ENCODE measurements around the gene DLEU7.

- TF ChIP-seq SP1 (IDR thresholded peaks at IDR 0.05; ENCODE audit: low read depth, low read length): no peak
- no peak for TF ChIP-seq POLR2AphosphoS5 (IDR thresholded peaks at IDR 0.05; ENCODE audit: low read depth, low read length)
- TF ChIP-seq EZH2 (IDR thresholded peaks at IDR 0.05; ENCODE audit: low read depth, low read length, severe bottlenecking): no peak
- no peak for TF ChIP-seq NRF1 (IDR thresholded peaks at IDR 0.05; ENCODE audit: low read depth, low read length)
- no peak for TF ChIP-seq CEBPB (IDR thresholded peaks at IDR 0.05; ENCODE audit: low read depth, low read length)
- peak; percentile 61 to 85 (median 70) for TF ChIP-seq CTCF (IDR thresholded peaks at IDR 0.05; ENCODE audit: control extremely low read depth in 1 of 3, insufficient read depth in 1 of 3, low read depth in 1 of 3, low read length in 3 of 3)
- no peak for TF ChIP-seq USF2 (IDR thresholded peaks at IDR 0.05; ENCODE audit: low read length)
- no peak; the same call in 1 of the 2 replicates for TF ChIP-seq YY1 (IDR thresholded peaks at IDR 0.05; ENCODE audit: low read depth, low read length)
- no peak for TF ChIP-seq BACH1 (IDR thresholded peaks at IDR 0.05; ENCODE audit: low read length)
- TF ChIP-seq SP4 (IDR thresholded peaks at IDR 0.05; ENCODE audit: low read length): no peak
These were observed 42.2 kb downstream of the DLEU7 start for GRCh38 chr13:50801087-50801931.

All from H1 (cell line).